ENCODE results near the gene TLE3. TPM values are rescaled to one million over a fixed set of nuclear protein-coding genes. Genes with fewer than 3 reads are reported as not detected.

TLE3 gene
- total and polyA plus RNA-seq, 2 of the 4 experiments (the other 2 are of a cell fraction), result 6.5 to 16.3 TPM

- Histone ChIP-seq H3K79me1 (ENCODE audit: low read depth in 1 of 2, low read length in 2 of 2) (peaks cover 22 to 47% of the 10 kb centered on the region in 2 experiments; a peak in 3 of 4 replicates), H3K4me2 (ENCODE audit: low read depth, low read length) (peak overlapping the region; percentile 85), H2BK20ac (ENCODE audit: low read depth, low read length) (no peak overlapping the region), H3K14ac (replicated peaks; ENCODE audit: low read depth, low read length) (no peak overlapping the region; the same call in 1 of the 2 replicates), H3K9me1 (ENCODE audit: insufficient read depth, low read length) (peaks cover 23% of the 10 kb centered on the region), H2BK5ac (ENCODE audit: low read depth, low read length, poor library complexity, severe bottlenecking) (no peak overlapping the region), H3K9ac (ENCODE audit: low read depth, low read length) (peak overlapping the region; percentile 79), H2AFZ (replicated peaks; ENCODE audit: low read length, poor library complexity) (peak overlapping the region; percentile 88), H3K36me3 (ENCODE audit: control insufficient read depth, insufficient read depth, low read length) (peaks cover 11% of the 10 kb centered on the region), H3K18ac (ENCODE audit: low read depth, low read length) (no peak overlapping the region), H4K20me1 (ENCODE audit: insufficient read depth, low read length) (peaks cover 42% of the 10 kb centered on the region), H3K9me3 (ENCODE audit: control insufficient read depth, insufficient read depth, low read length) (no peaks in the 10 kb centered on the region), H3K27me3 (ENCODE audit: control insufficient read depth, insufficient read depth, low read length) (no peaks in the 10 kb centered on the region), H2BK120ac (ENCODE audit: low read depth, low read length) (no peak overlapping the region), H3K4ac (ENCODE audit: low read depth, low read length) (peak overlapping the region; percentile 26; the same call in 1 of the 2 replicates), H3K27ac (ENCODE audit: insufficient read depth, low read length) (peak overlapping the region; percentile 73), H3K4me3 (ENCODE audit: insufficient read depth, low read depth, low read length) (peak overlapping the region; percentile 94), H4K5ac (ENCODE audit: low read depth, low read length) (no peak overlapping the region; the same call in 1 of the 2 replicates), H4K91ac (ENCODE audit: insufficient read depth, low read depth, low read length) (no peak overlapping the region; the same call in 1 of the 2 replicates), H3K23ac (ENCODE audit: low read depth, low read length) (peak overlapping the region; percentile 72), H2AK5ac (ENCODE audit: low read depth, low read length) (peak overlapping the region; percentile 19; the same call in 1 of the 2 replicates), H4K8ac (ENCODE audit: low read depth in 2 of 2, low read length in 2 of 2) (no peak overlapping the region), H3K56ac (ENCODE audit: extremely low read depth, insufficient read depth, low read length) (0 out of 2 replicates have a peak overlapping the region, but pooled peaks have one; percentile 54), H3K4me1 (ENCODE audit: control insufficient read depth, insufficient read depth, low read length) (peaks cover 32% of the 10 kb centered on the region), H2AK9ac (replicated peaks; ENCODE audit: low read depth, low read length, poor library complexity) (peak overlapping the region; percentile 83), H2BK15ac (ENCODE audit: low read depth, low read length) (no peak overlapping the region)
- BruUV-seq (replicated peaks), result no TSS peak
- DNase-seq, result no peak
- ChIA-PET POLR2A (ENCODE audit: unreplicated experiment) (no interaction called here), CTCF (no interaction called here)
- intact Hi-C loops (cut with micrococcal nuclease) (loop anchor here (2.0 to 10.0 kb wide), 6 partner anchors 143 to 519 kb away; no protein-coding TSS in a partner anchor), dilution Hi-C loops (cut with HindIII; ENCODE audit: low sequenced_read_pairs, unreplicated experiment) (no loop called here), in situ Hi-C loops (cut with MboI; ENCODE audit: low sequenced_read_pairs) (loop anchor here (25.0 kb wide), 1 partner anchor 392 kb away; no protein-coding TSS in a partner anchor)
- WGBS, 2 experiments (ENCODE audit: extremely low coverage in 2 of 2, insufficient read length in 1 of 2), result 3% methylated on average over 19 of the region's 66 CpGs; no CpG with 5 or more reads in 1 of the 2 experiments
- ATAC-seq (ENCODE audit: low read depth), result no peak
- TF ChIP-seq RFX5 (IDR thresholded peaks at IDR 0.05; ENCODE audit: low read depth, low read length) (no peak), ELK1 (IDR thresholded peaks at IDR 0.05; ENCODE audit: borderline replicate concordance, low read depth, low read length) (no peak), POLR2A (IDR thresholded peaks at IDR 0.05; ENCODE audit: low read depth, low read length) (no peak), MAFK (IDR thresholded peaks at IDR 0.05; ENCODE audit: low read depth, low read length) (no peak), RAD21 (IDR thresholded peaks at IDR 0.05; ENCODE audit: low read length) (no peak), MAZ (IDR thresholded peaks at IDR 0.05; ENCODE audit: borderline replicate concordance, low read depth, low read length) (no peak), NFE2L2 (IDR thresholded peaks at IDR 0.05; ENCODE audit: low read depth, low read length) (no peak), CEBPB (IDR thresholded peaks at IDR 0.05; ENCODE audit: low read depth, low read length) (no peak), RCOR1 (IDR thresholded peaks at IDR 0.05; ENCODE audit: insufficient replicate concordance, low read length) (no peak), FOS (IDR thresholded peaks at IDR 0.05; ENCODE audit: low read depth, low read length) (no peak), CTCF (conservative IDR thresholded peaks at IDR 0.05; ENCODE audit: low read depth, low read length) (no peak), SMC3 (IDR thresholded peaks at IDR 0.05; ENCODE audit: low read depth, low read length) (no peak), USF2 (IDR thresholded peaks at IDR 0.05; ENCODE audit: low read depth, low read length) (no peak), BHLHE40 (IDR thresholded peaks at IDR 0.05; ENCODE audit: low read depth, low read length) (no peak)
Measured at GRCh38 chr15:70095408-70096214, 2.1 kb downstream of the TLE3 start.
